NCI-H1105 treated with DMSO at 0.1 percent for 48 hours (cell line): Measurements from ENCODE around the gene CTNNBL1.
A peak's percentile ranks its signal among the peaks of the same experiment; 100 is the strongest.

Experiments used
- DNase-seq: peaks from one replicate; lab custom pipeline; 2025; lab: John Stamatoyannopoulos, UW

The CTNNBL1 gene

GRCh38 chr20:37821696-37822095 lies 127.9 kb downstream of the CTNNBL1 start:
- DNase-seq = no peak

- DNase-seq = no peak
Measured at GRCh38 chr20:37822141-37822601, 128.3 kb downstream of the CTNNBL1 start.

GRCh38 chr20:37823296-37823980 lies 129.6 kb downstream of the CTNNBL1 start:
- DNase-seq = no peak

DNA sequence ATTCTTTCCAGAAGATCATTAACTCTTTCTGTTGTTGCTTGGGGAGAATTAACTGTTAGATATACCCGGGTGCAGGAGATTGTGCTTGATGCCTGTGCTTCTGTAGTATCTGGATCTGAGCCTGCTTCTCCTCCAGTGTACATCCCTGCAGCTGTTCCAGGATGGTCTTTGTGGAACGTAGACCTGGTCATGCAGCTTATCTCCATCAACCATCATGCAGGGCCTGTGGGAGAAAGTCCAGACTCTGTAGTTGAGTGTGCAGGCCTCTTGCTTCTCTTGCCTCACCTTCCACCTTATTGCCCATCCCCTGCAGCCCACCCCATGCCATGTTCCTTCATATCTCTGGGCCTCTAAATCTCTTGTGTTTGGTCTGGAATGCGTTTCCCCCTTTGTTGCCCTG lies 133.8 kb downstream of the CTNNBL1 start:
- DNase-seq = no peak

DNA sequence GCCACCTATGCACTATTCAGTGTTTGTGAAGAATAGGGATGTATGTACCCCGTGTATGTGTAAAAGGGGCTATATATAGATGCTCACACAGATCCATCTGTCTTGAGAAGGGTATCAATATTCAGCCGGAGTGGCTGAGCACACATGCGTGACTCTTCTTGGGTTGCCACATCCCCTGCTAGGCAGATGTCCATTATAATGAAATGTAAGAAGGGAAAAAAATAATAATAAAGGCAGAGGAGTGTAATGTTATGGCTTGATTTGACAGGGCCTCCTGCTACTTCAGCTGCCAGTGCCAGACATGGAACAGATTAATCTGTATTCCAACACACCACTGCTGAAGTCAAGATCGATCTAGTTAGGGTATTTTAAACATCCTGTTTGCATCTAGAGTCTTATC lies 134.9 kb downstream of the CTNNBL1 start:
- DNase-seq = no peak

GRCh38 chr20:37829128-37829527 lies 135.3 kb downstream of the CTNNBL1 start:
- DNase-seq = no peak

DNA sequence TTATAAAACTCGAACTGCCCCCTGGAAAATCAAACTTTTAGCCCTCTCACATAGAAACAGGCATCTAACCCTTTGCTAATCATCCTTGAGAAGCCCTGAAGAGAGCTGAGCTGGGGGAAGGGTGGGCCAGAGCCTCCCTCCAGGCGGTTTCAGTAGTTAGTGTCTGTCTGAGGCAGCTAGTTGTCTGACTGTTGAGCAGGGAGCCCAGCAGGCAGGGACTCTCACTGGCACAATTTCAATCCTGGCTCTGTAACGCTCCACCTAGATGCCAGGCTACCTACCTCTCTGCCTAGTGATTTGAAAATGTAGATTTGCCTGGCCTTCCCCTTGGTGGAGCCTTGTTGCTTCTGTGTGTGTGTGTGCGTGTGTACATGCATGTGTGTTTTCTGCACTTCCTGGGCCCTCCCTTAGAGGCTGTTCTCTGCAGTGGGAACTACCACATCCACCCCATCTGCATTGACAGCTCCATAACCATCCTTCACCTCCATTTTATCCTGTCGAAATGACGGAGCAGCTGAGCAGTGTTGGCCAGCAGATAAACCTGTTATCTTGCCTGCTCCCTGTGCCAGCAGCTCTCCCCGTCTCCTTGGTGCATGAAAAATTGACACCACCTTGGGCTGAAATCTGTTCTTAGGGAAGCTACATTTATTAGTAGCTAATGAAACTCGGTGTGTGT lies 139.5 kb downstream of the CTNNBL1 start:
- no peak for DNase-seq

GRCh38 chr20:37836926-37837325 lies 143.1 kb downstream of the CTNNBL1 start:
- DNase-seq = no peak

- no peak for DNase-seq
Measured at GRCh38 chr20:37837924-37838323, 144.1 kb downstream of the CTNNBL1 start.

GRCh38 chr20:37838769-37839431 lies 145.1 kb downstream of the CTNNBL1 start:
- DNase-seq = no peak

DNA sequence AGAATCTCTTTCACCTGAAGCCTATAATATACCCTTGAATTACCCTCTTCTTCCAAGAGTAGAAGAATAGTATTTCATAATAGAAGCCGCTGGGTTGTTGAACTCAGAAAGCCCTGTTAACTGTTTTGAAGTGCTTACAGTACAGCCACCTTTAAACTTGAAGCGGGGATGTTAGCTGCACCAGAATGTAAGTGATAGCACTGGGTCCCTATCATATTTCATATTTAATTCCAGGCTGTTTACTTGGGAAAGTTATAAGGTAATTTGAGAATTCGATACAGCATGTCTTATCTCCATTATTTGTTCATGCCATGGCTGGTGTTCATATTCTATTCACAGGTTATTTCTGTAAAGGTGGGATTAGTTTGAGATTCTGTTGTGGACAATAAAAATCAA lies 145.6 kb downstream of the CTNNBL1 start:
- DNase-seq = peak; percentile 96

- peak; percentile 62 for DNase-seq
Measured at GRCh38 chr20:37839955-37840354, 146.1 kb downstream of the CTNNBL1 start.

- DNase-seq = no peak
Measured at GRCh38 chr20:37841389-37841788, 147.6 kb downstream of the CTNNBL1 start.

GRCh38 chr20:37841971-37842370 lies 148.1 kb downstream of the CTNNBL1 start:
- no peak for DNase-seq

DNA sequence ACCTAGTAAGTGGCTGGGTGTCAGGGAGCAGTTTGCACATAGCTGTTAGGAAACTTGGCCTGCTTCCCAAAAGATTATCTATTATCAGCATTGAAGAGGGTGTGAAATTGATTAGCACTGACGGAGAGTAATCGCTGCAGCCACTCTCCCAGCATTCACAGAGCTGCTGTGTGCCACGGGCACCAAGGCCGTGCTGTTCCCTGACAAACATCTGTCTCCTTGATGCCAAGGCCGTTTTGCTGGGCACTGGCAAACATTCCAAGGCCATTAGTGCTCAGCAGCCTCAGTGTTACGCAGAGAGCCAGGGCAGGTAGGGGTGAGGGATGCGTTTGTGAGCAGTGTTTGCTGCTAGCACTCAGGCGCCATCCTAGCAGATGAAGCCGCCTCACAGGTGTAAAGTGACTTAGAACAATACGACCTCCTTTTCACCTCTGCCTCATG lies 151.4 kb downstream of the CTNNBL1 start:
- DNase-seq = peak; percentile 96

DNA sequence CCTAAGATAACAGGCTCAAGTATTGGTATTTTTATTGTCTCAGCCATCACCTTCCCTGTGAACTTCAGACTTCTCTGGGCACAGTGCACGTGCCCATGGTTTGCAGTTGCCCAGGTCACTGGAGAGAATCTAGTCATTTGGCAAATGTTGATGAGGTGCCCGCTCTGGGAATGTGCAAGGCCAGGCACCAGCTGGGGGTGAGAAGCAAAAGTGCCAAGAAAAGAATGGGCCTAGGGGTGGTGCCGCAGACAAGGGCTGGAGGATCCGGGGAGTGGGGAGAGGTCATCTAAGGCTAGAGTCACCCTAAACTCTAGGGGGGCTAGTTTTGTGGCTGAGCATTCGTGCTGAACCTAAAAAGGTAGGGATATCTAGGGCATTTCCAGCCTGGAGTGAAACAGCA lies 152.0 kb downstream of the CTNNBL1 start:
- DNase-seq = no peak

GRCh38 chr20:37846573-37846972 lies 152.7 kb downstream of the CTNNBL1 start:
- DNase-seq = peak; percentile 96

GRCh38 chr20:37848706-37849105 lies 154.9 kb downstream of the CTNNBL1 start:
- DNase-seq = no peak

GRCh38 chr20:37849156-37849555 lies 155.3 kb downstream of the CTNNBL1 start:
- DNase-seq = no peak

- no peak for DNase-seq
Measured at GRCh38 chr20:37849566-37849965, 155.7 kb downstream of the CTNNBL1 start.

- no peak for DNase-seq
Measured at GRCh38 chr20:37850036-37850592, 156.3 kb downstream of the CTNNBL1 start.

- DNase-seq = no peak
Measured at GRCh38 chr20:37850724-37851355, 157.0 kb downstream of the CTNNBL1 start.
